ENCODE results near the gene IL1RN. TPM values are rescaled to one million over a fixed set of nuclear protein-coding genes. Genes with fewer than 3 reads are reported as not detected.

The IL1RN gene
- total and polyA plus RNA-seq, 2 of the 13 experiments (the other 11 are each of a cell fraction or from before 2014, with no cell fraction given): 21.2 to 101 TPM

DNA sequence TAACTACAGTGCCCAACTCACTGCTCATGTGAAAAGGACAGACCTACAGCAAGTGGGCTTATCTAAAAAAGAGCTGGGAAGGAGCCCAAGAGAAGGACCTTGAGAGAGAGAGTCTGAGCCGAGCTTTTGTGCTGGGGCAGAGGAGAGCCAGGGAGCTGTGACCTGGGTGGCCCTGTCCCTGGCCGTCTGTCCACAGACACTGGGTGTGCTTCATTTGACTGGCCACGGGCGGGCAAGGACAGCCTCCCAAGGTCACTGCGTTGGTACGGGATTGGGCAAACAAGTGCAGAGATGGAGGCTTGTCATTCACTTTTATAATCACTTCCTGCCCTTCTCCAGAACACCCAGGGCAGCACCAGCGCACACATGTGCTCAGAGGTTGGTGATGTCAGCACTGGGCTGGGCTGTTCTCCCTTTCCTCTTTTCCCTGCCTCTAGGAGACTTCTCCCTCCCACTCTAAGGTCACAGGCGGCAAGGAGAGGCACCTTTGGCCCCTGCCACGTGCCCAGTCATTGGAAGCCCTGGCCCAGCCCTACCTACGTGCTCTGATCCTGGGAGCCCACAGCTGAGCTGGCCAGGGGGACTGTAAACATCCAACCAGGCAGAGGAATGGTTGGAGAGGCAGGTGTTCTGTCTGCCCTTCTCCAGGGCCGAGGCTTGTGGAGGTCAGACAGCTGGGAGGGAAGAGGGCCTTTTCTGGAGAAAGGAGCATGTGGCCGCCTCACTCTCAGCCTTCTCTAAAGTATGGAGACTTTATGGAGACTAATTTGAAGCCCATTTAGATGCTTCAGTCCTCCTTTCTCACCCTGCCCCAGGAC lies 39.9 kb downstream of the IL1RN start (continued):
- TF ChIP-seq, protein P1, sequence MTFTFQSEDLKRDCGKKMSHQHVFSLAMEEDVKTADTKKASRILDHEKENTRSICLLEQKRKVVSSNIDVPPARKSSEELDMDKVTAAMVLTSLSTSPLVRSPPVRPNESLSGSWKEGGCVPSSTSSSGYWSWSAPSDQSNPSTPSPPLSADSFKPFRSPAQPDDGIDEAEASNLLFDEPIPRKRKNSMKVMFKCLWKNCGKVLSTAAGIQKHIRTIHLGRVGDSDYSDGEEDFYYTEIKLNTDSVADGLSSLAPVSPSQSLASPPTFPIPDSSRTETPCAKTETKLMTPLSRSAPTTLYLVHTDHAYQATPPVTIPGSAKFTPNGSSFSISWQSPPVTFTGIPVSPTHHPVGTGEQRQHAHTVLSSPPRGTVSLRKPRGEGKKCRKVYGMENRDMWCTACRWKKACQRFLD (CRISPR knock-in tag; IDR thresholded peaks at IDR 0.05; ENCODE audit: borderline replicate concordance): peak; percentile 95
- TF ChIP-seq ZSCAN21 (CRISPR knock-in tag; IDR thresholded peaks at IDR 0.05; ENCODE audit: borderline replicate concordance): peak; percentile 89
- no peak for TF ChIP-seq ZNF557 (CRISPR knock-in tag; IDR thresholded peaks at IDR 0.05)
- TF ChIP-seq, protein P2, sequence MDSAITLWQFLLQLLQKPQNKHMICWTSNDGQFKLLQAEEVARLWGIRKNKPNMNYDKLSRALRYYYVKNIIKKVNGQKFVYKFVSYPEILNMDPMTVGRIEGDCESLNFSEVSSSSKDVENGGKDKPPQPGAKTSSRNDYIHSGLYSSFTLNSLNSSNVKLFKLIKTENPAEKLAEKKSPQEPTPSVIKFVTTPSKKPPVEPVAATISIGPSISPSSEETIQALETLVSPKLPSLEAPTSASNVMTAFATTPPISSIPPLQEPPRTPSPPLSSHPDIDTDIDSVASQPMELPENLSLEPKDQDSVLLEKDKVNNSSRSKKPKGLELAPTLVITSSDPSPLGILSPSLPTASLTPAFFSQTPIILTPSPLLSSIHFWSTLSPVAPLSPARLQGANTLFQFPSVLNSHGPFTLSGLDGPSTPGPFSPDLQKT (CRISPR knock-in tag; IDR thresholded peaks at IDR 0.05; ENCODE audit: borderline replicate concordance): no peak
- TF ChIP-seq, protein P3, sequence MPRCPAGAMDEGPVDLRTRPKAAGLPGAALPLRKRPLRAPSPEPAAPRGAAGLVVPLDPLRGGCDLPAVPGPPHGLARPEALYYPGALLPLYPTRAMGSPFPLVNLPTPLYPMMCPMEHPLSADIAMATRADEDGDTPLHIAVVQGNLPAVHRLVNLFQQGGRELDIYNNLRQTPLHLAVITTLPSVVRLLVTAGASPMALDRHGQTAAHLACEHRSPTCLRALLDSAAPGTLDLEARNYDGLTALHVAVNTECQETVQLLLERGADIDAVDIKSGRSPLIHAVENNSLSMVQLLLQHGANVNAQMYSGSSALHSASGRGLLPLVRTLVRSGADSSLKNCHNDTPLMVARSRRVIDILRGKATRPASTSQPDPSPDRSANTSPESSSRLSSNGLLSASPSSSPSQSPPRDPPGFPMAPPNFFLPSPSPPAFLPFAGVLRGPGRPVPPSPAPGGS (CRISPR knock-in tag; IDR thresholded peaks at IDR 0.05): peak; percentile 97
- no peak for TF ChIP-seq SRSF4 (IDR thresholded peaks at IDR 0.05; ENCODE audit: low read depth, low read length, poor library complexity, severe bottlenecking)
- TF ChIP-seq ZNF180 (CRISPR knock-in tag; IDR thresholded peaks at IDR 0.05; ENCODE audit: borderline replicate concordance, low read depth): no peak
- TF ChIP-seq CENPT (CRISPR knock-in tag; IDR thresholded peaks at IDR 0.05; ENCODE audit: low read depth): no peak
- TF ChIP-seq ZKSCAN1 (IDR thresholded peaks at IDR 0.05; ENCODE audit: low read length): no peak
- no peak for TF ChIP-seq ZNF720 (CRISPR knock-in tag; IDR thresholded peaks at IDR 0.05)
- peak; percentile 99 for TF ChIP-seq MEIS1 (CRISPR knock-in tag; IDR thresholded peaks at IDR 0.05; ENCODE audit: borderline replicate concordance)
- TF ChIP-seq ZBTB8A (CRISPR knock-in tag; IDR thresholded peaks at IDR 0.05; ENCODE audit: borderline replicate concordance, low read depth): peak; percentile 79; the same call in 1 of the 2 replicates
- no peak for TF ChIP-seq ZNF468 (CRISPR knock-in tag; IDR thresholded peaks at IDR 0.05)
- TF ChIP-seq, protein P4, sequence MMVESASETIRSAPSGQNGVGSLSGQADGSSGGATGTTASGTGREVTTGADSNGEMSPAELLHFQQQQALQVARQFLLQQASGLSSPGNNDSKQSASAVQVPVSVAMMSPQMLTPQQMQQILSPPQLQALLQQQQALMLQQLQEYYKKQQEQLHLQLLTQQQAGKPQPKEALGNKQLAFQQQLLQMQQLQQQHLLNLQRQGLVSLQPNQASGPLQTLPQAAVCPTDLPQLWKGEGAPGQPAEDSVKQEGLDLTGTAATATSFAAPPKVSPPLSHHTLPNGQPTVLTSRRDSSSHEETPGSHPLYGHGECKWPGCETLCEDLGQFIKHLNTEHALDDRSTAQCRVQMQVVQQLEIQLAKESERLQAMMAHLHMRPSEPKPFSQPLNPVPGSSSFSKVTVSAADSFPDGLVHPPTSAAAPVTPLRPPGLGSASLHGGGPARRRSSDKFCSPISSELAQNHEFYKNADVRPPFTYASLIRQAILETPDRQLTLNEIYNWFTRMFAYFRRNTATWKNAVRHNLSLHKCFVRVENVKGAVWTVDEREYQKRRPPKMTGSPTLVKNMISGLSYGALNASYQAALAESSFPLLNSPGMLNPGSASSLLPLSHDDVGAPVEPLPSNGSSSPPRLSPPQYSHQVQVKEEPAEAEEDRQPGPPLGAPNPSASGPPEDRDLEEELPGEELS (CRISPR knock-in tag; IDR thresholded peaks at IDR 0.05): peak; percentile 90
- TF ChIP-seq SIX4 (CRISPR knock-in tag; IDR thresholded peaks at IDR 0.05): peak; percentile 89
- peak; percentile 86; the same call in 1 of the 2 replicates for TF ChIP-seq ZNF674 (CRISPR knock-in tag; IDR thresholded peaks at IDR 0.05; ENCODE audit: low read depth)
- no peak for TF ChIP-seq RFX1 (IDR thresholded peaks at IDR 0.05)
- TF ChIP-seq, protein P5, sequence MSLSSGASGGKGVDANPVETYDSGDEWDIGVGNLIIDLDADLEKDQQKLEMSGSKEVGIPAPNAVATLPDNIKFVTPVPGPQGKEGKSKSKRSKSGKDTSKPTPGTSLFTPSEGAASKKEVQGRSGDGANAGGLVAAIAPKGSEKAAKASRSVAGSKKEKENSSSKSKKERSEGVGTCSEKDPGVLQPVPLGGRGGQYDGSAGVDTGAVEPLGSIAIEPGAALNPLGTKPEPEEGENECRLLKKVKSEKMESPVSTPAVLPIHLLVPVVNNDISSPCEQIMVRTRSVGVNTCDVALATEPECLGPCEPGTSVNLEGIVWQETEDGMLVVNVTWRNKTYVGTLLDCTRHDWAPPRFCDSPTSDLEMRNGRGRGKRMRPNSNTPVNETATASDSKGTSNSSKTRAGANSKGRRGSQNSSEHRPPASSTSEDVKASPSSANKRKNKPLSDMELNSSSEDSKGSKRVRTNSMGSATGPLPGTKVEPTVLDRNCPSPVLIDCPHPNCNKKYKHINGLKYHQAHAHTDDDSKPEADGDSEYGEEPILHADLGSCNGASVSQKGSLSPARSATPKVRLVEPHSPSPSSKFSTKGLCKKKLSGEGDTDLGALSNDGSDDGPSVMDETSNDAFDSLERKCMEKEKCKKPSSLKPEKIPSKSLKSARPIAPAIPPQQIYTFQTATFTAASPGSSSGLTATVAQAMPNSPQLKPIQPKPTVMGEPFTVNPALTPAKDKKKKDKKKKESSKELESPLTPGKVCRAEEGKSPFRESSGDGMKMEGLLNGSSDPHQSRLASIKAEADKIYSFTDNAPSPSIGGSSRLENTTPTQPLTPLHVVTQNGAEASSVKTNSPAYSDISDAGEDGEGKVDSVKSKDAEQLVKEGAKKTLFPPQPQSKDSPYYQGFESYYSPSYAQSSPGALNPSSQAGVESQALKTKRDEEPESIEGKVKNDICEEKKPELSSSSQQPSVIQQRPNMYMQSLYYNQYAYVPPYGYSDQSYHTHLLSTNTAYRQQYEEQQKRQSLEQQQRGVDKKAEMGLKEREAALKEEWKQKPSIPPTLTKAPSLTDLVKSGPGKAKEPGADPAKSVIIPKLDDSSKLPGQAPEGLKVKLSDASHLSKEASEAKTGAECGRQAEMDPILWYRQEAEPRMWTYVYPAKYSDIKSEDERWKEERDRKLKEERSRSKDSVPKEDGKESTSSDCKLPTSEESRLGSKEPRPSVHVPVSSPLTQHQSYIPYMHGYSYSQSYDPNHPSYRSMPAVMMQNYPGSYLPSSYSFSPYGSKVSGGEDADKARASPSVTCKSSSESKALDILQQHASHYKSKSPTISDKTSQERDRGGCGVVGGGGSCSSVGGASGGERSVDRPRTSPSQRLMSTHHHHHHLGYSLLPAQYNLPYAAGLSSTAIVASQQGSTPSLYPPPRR (CRISPR knock-in tag; IDR thresholded peaks at IDR 0.05; ENCODE audit: borderline replicate concordance): peak; percentile 98
